Skeletal muscle satellite cell (primary cell): Measurements from ENCODE around the gene COL4A6.

ENCODE experiments used
- H3K27me3 ChIP-seq: 2 replicates; pipeline ENCODE4 v1.7.0; 2013; ENCODE audit warnings: low read length; ENCODE audit not compliant: control insufficient read depth, insufficient read depth
- H3K36me3 ChIP-seq: 2 replicates; pipeline ENCODE4 v1.7.0; 2013; ENCODE audit warnings: mild to moderate bottlenecking, control low read depth, low read length; ENCODE audit not compliant: insufficient read depth
- H3K4me1 ChIP-seq: 2 replicates; pipeline ENCODE4 v1.7.0; 2013; ENCODE audit warnings: low read length; ENCODE audit not compliant: control insufficient read depth, insufficient read depth
- H3K4me2 ChIP-seq: 2 replicates; pipeline ENCODE4 v1.7.0; 2013; ENCODE audit warnings: mild to moderate bottlenecking, low read length
- H3K4me3 ChIP-seq: 2 replicates; pipeline ENCODE4 v1.7.0; 2013; ENCODE audit warnings: low read length
- H3K9ac ChIP-seq: 2 replicates; pipeline ENCODE4 v1.7.0; 2013; ENCODE audit warnings: mild to moderate bottlenecking, low read depth, low read length, moderate library complexity
- H3K9me3 ChIP-seq: replicated peaks from 2 replicates; pipeline ENCODE4 v1.7.0; 2013; ENCODE audit warnings: mild to moderate bottlenecking, control low read depth, low read length

Gene COL4A6

GRCh38 chrX:108268434-108269080 lies 169.7 kb downstream of the COL4A6 start:
- Histone ChIP-seq H3K4me1 (no peaks in the 10 kb centered on the region), H3K4me3 (no peak overlapping the region), H3K9ac (no peak overlapping the region), H3K27me3 (peaks cover 34% of the 10 kb centered on the region), H3K36me3 (no peaks in the 10 kb centered on the region), H3K9me3 (no peaks in the 10 kb centered on the region), H3K4me2 (no peak overlapping the region)

GRCh38 chrX:108267557-108267956 lies 170.7 kb downstream of the COL4A6 start:
- Histone ChIP-seq H3K9me3 (no peaks in the 10 kb centered on the region), H3K27me3 (peaks cover 39% of the 10 kb centered on the region), H3K4me2 (no peak overlapping the region), H3K9ac (no peak overlapping the region), H3K4me3 (no peak overlapping the region), H3K4me1 (no peaks in the 10 kb centered on the region), H3K36me3 (no peaks in the 10 kb centered on the region)

GRCh38 chrX:108264376-108264775 lies 173.8 kb downstream of the COL4A6 start:
- Histone ChIP-seq H3K4me3 (no peak overlapping the region), H3K9me3 (no peaks in the 10 kb centered on the region), H3K4me1 (no peaks in the 10 kb centered on the region), H3K4me2 (no peak overlapping the region), H3K9ac (no peak overlapping the region), H3K36me3 (no peaks in the 10 kb centered on the region), H3K27me3 (peaks cover 28% of the 10 kb centered on the region)

- H3K9ac ChIP-seq: no peak overlapping the region
- peaks cover 4% of the 10 kb centered on the region for H3K4me1 ChIP-seq
- H3K36me3 ChIP-seq: no peaks in the 10 kb centered on the region
- H3K27me3 ChIP-seq: peaks cover 26% of the 10 kb centered on the region
- H3K4me3 ChIP-seq: no peak overlapping the region
- no peak overlapping the region for H3K4me2 ChIP-seq
- H3K9me3 ChIP-seq: no peaks in the 10 kb centered on the region
Observed at GRCh38 chrX:108261549-108262203, 176.5 kb downstream of the COL4A6 start.

GRCh38 chrX:108257556-108257955 lies 180.7 kb downstream of the COL4A6 start:
- no peak overlapping the region for H3K9ac ChIP-seq
- no peaks in the 10 kb centered on the region for H3K36me3 ChIP-seq
- no peak overlapping the region for H3K4me2 ChIP-seq
- H3K4me3 ChIP-seq: no peak overlapping the region
- H3K9me3 ChIP-seq: peaks cover 4% of the 10 kb centered on the region
- H3K27me3 ChIP-seq: peaks cover 11% of the 10 kb centered on the region
- peaks cover 4% of the 10 kb centered on the region for H3K4me1 ChIP-seq

- no peak overlapping the region for H3K4me3 ChIP-seq
- H3K4me1 ChIP-seq: peaks cover 4% of the 10 kb centered on the region
- no peak overlapping the region for H3K9ac ChIP-seq
- no peaks in the 10 kb centered on the region for H3K36me3 ChIP-seq
- H3K9me3 ChIP-seq: peaks cover 5% of the 10 kb centered on the region
- H3K4me2 ChIP-seq: no peak overlapping the region
- H3K27me3 ChIP-seq: peaks cover 18% of the 10 kb centered on the region
Observed at GRCh38 chrX:108254636-108255035, 183.6 kb downstream of the COL4A6 start.

- no peak overlapping the region for H3K9ac ChIP-seq
- peaks cover 21% of the 10 kb centered on the region for H3K27me3 ChIP-seq
- H3K4me1 ChIP-seq: no peaks in the 10 kb centered on the region
- H3K9me3 ChIP-seq: peaks cover 5% of the 10 kb centered on the region
- no peaks in the 10 kb centered on the region for H3K36me3 ChIP-seq
- H3K4me3 ChIP-seq: no peak overlapping the region
- no peak overlapping the region for H3K4me2 ChIP-seq
Observed at GRCh38 chrX:108250654-108251579, 187.3 kb downstream of the COL4A6 start.

GRCh38 chrX:108246304-108246954 lies 191.8 kb downstream of the COL4A6 start:
- H3K4me2 ChIP-seq: no peak overlapping the region
- H3K4me3 ChIP-seq: no peak overlapping the region
- H3K9ac ChIP-seq: no peak overlapping the region
- H3K9me3 ChIP-seq: no peaks in the 10 kb centered on the region
- no peaks in the 10 kb centered on the region for H3K36me3 ChIP-seq
- H3K4me1 ChIP-seq: no peaks in the 10 kb centered on the region
- peaks cover 30% of the 10 kb centered on the region for H3K27me3 ChIP-seq

GRCh38 chrX:108245462-108245861 lies 192.8 kb downstream of the COL4A6 start:
- H3K4me1 ChIP-seq: no peaks in the 10 kb centered on the region
- no peaks in the 10 kb centered on the region for H3K9me3 ChIP-seq
- H3K9ac ChIP-seq: no peak overlapping the region
- H3K4me2 ChIP-seq: no peak overlapping the region
- H3K36me3 ChIP-seq: no peaks in the 10 kb centered on the region
- peaks cover 28% of the 10 kb centered on the region for H3K27me3 ChIP-seq
- H3K4me3 ChIP-seq: no peak overlapping the region

- Histone ChIP-seq H3K4me3 (no peak overlapping the region), H3K36me3 (no peaks in the 10 kb centered on the region)
Observed at GRCh38 chrX:108235986-108236385, 202.2 kb downstream of the COL4A6 start.

GRCh38 chrX:108230574-108230973 lies 207.6 kb downstream of the COL4A6 start:
- H3K4me3 ChIP-seq: no peak overlapping the region
- no peak overlapping the region for H3K4me2 ChIP-seq
- peaks cover 50% of the 10 kb centered on the region for H3K27me3 ChIP-seq
- no peaks in the 10 kb centered on the region for H3K36me3 ChIP-seq
- no peaks in the 10 kb centered on the region for H3K9me3 ChIP-seq
- no peak overlapping the region for H3K9ac ChIP-seq
- no peaks in the 10 kb centered on the region for H3K4me1 ChIP-seq

More at GRCh38 chrX:108235986-108236385, 202.2 kb downstream of the COL4A6 start:
- no peaks in the 10 kb centered on the region for H3K9me3 ChIP-seq
- no peaks in the 10 kb centered on the region for H3K4me1 ChIP-seq
- no peak overlapping the region for H3K4me2 ChIP-seq
- H3K27me3 ChIP-seq: peaks cover 49% of the 10 kb centered on the region
- no peak overlapping the region for H3K9ac ChIP-seq
